ENCODE measurements around the gene GIMAP2.
"Not testable (repeated sequence)": the region's sequence is repeated elsewhere in the genome, so short reads cannot be mapped to it uniquely, and the experiment has no call there.

Gene GIMAP2

DNA sequence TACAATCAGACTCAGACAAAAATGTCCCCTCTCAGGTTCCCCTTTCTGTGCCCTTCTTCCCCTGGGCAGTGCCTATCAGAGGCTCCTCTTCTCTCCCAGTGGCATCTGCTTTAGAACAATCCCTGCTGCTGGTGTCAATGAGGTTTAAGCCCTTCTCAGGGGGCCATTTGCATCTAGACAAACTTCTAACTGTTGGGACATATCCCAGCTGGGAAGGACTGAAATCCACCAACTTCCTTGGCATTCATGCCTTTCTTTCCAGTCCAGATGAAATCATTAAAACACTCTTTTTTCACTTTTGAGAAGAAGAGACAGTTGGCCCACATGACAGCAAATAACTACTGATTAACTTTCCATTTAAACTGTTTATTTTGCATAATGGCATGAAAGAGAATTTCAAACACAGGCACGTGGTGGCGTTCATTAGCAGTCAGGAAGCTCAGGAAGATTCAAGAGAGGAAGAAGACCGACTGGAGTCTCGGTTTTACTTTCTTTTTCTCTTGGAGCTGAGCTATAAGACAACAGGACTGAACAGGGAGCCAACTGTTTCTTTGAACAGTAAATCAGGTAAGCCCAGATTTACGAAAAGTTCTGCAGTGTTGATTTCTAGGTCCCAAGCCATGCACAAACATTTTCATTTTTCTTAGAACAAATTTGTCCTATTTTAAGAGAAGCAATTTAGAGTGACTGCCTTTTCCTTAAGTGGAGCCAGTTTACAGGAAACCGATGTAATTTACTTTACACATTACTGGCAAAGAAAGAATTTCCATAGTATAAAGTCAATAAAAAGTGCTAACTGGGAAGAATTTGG, at the start of gene GIMAP2:
Gene GIMAP2, plus strand, starts transcription at position 488 of the 811 bp plus-strand sequence. CDS start 1,354 bp downstream, outside the sequence.
- DNase-seq (ENCODE audit: low spot score): no peak

DNA sequence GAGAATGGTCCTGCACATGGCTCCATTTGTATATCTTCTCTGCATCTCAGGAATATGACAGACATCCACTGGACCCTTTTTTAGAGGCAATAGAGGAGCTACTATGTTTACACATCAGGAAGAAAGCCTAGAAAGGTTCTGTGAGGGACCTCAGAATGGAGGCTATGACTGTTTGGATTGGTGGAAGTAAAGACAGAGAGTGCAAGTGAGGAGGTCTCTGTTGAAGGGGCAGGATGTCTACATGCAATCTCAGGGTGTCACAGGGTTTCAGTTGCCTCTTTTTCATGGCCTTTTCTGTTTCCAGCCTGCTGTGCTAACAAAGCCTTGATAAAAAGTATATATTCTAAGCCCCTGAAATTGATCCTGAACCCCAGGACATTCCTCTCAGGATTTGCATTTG, 43.7 kb upstream of the GIMAP2 start:
- no peak for DNase-seq (ENCODE audit: low spot score)

DNA sequence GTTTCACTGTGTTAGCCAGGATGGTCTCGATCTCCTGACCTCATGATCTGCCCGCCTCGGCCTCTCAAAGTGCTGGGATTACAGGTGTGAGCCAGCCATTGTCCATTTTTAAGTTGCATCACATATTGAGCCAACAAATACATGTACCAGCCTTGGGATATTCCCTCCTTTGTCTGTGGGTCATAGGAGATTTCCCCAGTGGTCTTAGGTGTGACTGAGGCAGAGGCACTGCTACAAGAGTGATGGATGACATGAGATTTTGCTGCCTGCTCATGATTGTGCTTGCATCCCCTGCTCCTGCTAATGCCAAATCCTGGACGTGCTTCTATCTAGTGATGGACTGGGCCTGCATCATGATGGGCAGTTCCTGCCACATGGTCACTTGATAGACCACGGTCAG, 42.6 kb upstream of the GIMAP2 start:
- no peak for DNase-seq (ENCODE audit: low spot score)

DNA sequence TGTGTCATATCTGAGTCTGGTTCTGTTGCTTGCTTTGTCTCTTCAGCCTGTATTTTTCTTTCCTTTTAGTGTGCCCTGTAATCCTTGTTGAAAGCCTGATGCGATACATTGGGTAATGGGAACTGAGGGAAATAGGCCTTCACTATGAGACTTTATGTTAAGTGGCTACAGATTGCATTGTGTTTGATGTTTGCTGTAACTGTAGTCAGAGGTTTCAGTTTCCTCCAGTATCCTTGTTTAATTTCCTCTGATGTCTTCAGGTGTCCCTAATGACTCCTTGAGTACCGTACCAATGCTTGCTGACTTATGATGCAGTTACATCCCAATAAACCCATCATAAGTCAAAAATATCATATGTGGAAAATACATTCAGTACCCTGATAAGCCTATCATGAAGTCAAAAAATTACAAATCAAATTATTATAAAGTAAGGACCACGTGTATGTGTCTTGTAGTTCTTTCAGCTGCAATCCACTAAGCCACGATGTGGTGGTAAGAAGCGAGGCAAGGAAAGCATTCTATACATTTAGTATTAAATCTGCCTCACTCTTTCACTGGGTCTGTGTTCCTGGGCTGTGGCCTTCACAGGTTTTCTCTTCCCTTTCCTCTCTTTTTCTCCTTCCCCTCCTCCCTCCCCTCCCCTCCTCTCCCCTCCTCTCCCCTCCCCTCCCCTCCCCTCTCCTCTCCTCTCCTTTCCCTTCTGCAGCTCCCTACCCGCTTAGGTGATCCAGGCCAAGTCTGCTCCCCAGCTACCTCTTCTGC, 40.1 kb upstream of the GIMAP2 start:
- DNase-seq (ENCODE audit: low spot score): no peak

DNA sequence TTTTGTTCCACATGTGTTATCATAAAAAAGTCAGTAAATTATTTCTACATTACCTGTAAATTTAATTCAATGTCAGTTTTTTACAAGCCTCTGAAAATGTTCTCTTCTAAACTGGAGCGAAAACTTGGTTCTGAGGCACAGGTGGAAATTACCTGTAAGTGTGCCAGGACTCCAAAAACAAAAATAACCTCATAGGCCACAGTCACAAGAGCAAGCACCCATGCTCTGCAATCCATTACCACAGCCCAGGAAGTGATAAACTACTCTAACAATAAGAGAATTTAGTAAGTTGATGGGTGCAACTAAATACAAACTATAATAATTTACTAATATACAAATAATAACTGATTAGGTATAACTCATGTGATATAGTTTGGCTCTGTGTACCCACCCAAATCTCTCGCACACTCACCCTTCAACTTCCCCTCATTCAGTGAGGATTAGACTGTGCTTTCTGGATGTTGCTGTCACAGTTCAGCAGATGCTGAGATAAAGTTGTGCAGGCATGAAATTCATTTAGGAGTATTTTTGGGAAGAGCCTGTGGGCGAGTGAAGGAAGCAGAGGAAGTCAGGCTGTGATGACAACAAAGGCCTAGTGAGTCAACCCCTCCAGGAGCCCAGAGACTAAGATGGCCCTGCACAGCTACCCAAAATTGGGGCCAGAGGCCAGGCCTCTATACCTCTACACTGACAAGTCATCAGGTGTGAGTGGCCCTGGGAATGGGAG, 37.0 kb upstream of the GIMAP2 start:
- DNase-seq (ENCODE audit: low spot score): no peak

DNA sequence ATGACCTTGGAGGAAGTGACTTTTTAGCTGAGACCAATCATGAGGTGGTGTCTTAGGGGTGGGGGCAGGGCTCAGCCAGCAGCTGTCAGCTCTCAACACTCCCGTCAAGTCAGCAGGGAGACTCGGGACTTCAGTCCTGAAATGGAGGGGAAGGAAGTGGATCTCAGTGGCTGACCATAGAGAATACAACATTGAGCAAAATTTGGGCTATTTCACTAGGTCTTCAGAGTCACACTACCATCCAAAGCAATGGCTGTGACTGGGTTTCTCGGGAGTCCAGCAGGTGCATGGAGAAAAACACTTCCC, 36.5 kb upstream of the GIMAP2 start:
- DNase-seq (ENCODE audit: low spot score): no peak

DNA sequence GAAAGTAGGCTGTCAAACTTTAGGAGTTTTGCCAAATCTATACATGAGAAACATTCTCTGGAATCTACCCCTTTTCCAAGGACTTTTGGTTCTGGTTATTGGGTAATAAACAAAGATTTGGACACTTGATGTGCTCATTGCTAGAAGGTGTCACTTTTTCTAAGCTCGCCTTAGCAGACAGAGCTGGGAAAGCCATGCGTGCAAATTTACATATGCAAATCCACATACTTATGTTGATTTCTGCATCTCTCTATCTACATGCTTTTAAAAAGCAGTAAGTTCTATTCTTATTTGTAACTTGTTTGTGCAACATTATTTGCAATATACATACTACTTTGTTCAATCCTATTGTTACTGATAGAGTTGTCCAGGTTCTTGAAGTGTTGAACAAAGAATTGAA, 30.8 kb upstream of the GIMAP2 start:
- DNase-seq (ENCODE audit: low spot score): no peak

DNA sequence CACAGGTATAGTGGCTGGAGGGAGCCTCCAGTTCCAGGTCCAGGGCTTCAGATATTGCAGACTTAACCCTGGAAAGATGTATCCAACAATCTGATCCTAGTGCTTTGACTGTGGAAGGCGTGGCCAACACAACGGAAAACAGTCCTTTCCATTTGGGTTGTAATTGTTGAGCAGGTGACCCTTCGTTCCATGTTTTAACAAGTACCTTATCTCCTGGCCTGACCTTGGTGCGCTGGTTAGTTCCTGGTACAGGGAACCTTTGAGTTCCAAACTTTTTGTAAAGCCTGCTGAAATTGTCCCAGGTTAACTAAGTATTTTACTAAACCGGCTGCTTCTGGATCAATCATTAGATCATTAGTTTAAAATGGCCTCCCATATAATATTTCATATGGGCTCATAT, 29.5 kb upstream of the GIMAP2 start:
- DNase-seq (ENCODE audit: low spot score): no peak

DNA sequence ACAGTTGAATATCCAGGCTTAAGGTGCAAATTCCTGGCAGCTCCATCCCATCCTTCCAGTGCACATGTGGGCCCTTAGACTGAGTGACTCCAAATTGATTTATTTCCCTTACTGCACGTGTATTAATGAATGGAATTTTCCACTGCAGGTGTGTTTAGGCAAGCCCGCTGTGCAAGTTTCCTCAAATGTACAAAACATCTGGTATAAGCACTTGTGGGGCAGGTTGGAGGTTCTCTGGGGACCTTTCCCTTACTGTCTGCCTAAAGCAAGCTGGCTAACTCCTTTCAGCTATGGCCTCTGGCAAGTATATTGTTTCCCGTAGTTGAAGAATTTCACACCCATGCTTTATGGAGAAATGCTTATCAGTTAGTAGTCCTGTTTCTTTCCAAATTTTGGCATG, 28.0 kb upstream of the GIMAP2 start:
- no peak for DNase-seq (ENCODE audit: low spot score)

DNA sequence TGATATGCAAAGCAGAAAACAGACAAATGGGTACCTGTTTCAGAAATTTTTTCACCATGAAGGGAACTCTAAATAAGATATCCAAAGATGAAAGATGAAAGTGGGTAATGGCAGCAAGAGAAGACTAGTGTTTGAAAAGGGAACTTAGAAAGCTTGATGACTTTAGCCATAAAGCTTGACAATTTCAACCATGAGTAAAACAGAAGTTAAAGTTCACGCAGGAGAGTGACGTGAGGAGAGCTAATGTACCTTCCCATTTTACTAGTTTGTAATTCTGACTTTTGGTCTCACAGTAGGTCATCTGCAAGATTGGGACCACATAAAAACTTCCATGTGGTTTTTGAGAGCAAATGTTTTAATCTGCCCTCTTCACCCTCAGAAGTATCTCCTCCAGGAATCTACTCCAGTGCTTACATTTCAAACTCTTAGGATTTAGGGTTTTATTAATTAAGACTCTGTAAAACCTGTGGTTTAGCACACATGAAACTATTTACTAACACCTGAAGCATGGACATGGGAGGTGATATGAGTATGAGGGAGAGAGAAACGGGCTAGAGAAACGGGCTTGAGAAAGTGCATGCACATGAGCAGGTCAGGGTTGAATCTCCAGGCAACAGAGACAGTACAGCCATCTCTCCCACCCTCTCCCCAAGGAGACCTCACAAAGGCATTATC, 24.4 kb upstream of the GIMAP2 start:
- DNase-seq (ENCODE audit: low spot score): no peak

DNA sequence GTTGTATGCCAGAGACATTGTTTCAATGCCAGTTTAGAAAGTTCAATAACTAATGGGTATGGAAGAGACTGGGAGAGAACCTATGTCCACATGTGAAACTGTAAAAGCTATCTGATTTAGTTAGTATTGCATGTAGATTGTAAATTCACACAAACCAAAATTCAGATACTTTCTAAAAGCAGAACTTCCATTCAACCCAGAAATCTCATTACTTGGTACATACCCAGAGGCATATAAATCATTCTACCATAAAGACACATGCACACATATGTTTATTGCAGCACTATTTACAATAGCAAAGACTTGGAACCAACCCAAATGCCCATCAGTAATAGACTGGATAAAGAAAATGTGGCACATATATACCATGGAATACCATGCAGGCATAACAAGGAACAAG, 22.7 kb upstream of the GIMAP2 start:
- DNase-seq (ENCODE audit: low spot score): not testable (repeated sequence)

DNA sequence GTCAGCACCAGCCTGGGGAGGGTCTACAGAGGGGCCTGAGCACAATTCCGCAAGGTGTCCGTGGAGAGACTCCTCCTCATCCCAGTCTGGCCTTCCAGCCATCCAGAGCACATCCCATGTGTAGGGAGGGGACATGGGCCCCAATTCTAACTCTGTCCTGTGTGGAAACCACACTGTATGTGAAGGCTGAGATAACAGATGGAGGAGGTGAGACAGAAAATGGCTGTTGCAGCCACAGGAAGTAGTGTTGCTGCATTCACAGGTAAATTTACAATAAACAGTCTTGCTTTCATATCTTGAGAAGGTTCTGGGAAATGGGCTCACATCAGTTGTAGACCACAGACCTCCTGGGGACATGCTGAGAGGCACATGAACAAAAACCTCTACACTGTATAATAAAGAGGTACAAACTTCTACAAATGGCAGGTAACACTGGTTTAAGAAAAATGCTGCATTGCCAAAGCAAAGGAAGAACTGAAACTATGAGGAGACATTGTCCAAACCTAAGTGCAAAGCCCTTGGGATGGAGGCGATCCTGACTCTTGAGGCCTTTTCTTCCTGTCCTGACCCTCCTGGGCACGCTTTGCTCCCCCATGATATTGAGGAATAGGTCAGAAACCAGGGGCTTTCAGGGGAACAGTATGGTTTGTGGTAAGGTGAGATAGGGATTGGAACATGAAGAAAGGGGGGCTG, 21.6 kb upstream of the GIMAP2 start:
- DNase-seq (ENCODE audit: low spot score): no peak

DNA sequence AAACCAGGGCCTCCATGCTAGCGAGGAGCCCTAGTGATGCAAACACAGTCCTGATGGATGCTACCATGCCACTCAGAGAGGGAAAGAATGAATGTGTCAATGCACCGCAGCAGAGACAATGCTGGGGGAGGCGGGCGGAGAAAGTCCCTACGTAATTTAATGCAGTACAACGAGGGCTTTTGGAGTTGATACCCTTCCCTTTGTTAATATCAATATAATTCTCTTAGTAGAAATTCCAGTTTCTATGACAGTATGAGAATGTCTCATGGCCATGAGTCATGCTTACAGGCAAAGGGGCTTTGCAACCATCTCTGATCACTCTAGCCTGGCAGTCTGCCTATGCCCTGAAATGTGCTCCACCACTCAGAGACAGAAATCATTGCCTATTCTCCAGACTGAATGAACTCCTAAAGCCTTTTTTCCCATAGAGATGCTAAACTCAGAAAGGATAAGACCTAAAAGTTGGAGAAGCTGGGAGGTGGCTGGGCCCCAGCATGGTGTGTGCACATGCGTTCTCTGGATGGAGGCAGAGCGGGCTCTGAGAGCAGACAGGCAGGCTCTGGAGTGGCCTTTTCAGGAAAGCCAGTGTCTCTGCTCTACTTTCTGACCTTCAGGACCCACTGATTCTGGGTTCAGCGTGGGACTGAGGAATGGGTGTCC, 20.3 kb upstream of the GIMAP2 start:
- no peak for DNase-seq (ENCODE audit: low spot score)

DNA sequence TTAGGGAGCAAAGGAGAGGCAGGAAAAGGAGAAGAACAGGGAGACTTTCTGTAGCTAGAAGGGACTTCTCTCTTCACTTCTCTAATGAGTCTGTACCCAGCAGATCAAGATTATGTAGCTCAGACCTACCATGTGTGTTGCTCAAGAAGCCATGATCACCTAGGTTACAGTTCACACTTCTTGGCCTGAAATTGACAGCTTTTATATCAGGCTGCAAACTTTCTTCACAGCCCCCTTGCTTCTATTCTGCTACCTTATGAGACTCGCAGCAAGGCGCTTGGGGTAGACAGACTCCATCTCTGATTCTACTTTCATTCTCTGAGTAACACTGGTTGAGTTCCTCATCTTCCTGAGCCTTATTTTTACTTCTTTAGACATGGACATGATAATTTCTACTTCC, 19.6 kb upstream of the GIMAP2 start:
- no peak for DNase-seq (ENCODE audit: low spot score)

DNA sequence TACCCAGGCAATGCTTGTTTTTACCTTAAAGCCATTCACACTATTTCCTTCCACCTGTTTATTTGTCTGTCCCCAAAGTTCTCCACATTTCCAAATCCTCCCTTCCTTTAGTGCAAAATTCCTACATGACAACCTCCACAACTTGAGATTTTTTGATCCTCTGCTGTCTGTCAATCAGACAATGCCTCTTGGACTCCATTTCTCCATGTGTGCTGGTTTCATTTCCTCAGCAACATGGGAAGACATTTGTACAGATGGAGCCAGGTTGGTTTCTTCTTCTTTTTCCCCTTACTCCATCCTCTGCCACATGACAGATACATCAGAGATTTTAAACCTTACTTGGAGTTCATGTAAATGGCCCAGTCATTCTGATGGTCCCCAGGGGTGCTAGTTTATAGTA, 19.1 kb upstream of the GIMAP2 start:
- DNase-seq (ENCODE audit: low spot score): no peak

DNA sequence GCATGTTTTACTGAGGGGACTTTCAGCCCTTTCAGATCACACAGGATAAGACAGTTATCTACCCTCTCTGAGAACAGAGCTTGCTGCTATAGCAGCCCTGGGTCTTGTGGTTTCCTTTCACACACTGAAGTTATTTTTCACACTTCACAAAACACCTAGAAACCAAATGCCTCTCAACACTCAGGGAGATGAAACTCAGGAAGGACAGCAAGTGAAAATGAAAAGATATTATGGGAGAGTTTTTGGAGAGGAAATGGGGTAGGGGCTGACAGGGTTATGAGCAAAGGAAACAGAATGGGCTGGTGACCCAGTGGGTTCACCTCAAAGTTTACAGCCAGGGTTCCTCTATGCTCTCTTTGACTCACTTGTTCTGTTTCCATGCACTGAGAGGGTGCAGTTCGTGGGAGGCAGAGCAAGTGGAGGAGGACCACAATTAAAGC, 17.0 kb upstream of the GIMAP2 start:
- no peak for DNase-seq (ENCODE audit: low spot score)

DNA sequence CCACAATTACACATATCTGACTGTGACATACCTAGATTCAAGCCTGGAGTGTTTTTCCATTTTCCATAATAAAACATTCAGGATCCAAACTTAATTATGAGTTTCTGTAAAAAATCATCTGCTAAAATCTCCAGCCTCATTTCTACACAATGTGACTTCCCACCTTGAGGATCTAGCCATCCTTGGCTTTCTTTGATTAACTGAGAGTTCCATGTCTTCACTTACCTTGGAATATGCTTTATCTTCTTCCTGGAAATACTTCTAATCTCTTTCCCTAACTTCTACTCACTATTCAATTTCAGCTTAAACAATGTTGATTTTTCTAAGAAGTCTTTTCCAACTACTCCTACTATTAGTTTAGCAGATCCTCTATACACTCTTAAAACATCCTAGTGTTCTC, 16.5 kb upstream of the GIMAP2 start:
- DNase-seq (ENCODE audit: low spot score): no peak

DNA sequence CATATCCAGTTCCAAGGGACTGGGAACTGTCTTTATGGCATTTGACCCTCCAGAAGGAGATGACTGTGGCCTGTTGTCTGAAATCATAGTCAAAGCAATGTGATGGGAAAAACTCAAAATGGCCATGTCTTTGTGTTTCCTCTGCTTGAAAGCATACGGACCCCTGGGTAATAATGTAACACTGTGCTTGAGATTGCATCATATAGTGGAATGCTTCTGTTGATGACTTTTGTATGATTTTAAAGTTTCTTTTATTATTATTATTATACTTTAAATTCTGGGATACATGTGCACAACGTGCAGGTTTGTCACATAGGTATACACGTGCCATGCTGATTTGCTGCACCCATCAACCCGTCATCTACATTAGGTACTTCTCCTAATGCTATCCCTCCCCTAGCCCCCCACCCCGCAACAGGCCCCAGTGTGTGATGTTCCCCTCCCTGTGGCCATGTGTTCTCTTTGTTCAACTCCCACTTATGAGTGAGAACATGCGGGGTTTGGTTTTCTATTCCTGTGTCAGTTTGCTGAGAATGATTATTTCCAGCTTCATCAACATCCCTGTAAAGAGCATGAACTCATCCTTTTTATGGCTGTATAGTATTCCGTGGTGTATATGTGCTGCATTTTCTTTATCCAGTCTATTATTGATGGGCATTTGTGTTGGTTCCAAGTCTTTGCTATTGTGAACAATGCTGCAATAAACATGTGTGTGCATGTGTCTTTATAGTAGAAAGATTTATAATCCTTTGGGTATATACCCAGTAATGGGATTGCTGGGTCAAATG, 13.5 kb upstream of the GIMAP2 start:
- not testable (repeated sequence) for DNase-seq (ENCODE audit: low spot score)

DNA sequence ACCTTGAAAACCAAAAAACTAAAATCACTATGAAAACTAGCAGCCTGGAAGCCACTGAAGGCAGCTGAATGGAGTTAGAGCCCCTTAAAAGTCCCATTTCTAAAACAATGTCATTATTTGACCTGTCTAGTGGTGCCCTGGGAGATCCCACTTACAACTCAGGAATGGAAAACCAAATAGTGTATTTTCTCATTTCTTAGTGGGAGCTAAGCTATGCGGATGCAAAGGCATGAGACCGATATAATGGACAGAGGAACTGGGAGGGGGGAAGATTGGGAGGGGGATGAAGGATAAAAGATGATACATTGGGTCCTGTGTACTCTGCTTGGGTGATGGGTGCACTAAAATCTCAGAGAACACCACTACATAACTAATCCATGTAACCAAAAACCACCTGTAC, 9.8 kb upstream of the GIMAP2 start:
- DNase-seq (ENCODE audit: low spot score): no peak

DNA sequence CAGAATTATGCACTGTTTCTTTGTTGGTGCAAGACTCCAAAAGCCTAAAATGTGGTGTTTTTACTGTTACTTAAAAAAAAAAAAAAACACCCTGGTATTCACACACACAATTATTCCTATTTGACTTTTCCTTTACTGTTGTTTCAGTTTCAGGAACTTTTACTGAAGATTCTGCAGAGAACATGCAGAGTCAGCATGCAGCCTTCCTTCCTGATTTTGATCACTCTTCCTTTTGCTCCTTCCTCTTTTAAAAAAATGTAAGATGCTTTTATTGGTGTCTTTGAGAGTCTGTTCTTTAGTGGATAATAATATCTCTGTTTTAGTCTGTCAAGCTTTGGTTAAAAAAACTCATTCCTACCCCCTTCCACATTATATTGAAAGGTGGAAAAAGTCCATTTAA, 9.2 kb upstream of the GIMAP2 start:
- not testable (repeated sequence) for DNase-seq (ENCODE audit: low spot score)
